Pancreas (tissue), 10 donors: ENCODE results near the gene SLC38A3. TPM values are rescaled to one million over a fixed set of nuclear protein-coding genes. Genes with fewer than 3 reads are reported as not detected.
"Not testable (repeated sequence)": the region's sequence is repeated elsewhere in the genome, so short reads cannot be mapped to it uniquely, and the experiment has no call there.

Experiments
- ATAC-seq, 4 donors: fragments of 200-7000 bp; cut with Tn5 transposase; one replicate each; pipeline versions ENCODE4 v1.8.0 to v1.9.1; 2020; ENCODE audit warnings: mild to moderate bottlenecking in 4 of 4, moderate library complexity in 4 of 4
- DNase-seq, 6 donors: peaks; one replicate each; pipeline ENCODE4 v3.0.0-alpha.2; 2020
- FAIRE-seq: peaks from 2 replicates; lab custom pipeline; 2012; peaks lifted over from hg19 to GRCh38; lab: Jason Lieb, UNC
- H3K27ac ChIP-seq, 4 donors: fragments of 200-600 bp; sonication (generic); 1 replicate in 3 of 4; 2 replicates in 1 of 4; pipeline versions ENCODE4 v1.5.0 to v1.8.0; 2020
- H3K27me3 ChIP-seq, 4 donors: fragments of 200-600 bp; one replicate each; pipeline ENCODE4 v1.8.0; 2021
- H3K36me3 ChIP-seq, 3 donors: fragments of 200-600 bp; sonication (generic) in 1 of 3; one replicate each; pipeline versions ENCODE4 v1.5.0 to v1.8.0; 2020 to 2021
- H3K4me1 ChIP-seq, 3 donors: fragments of 200-600 bp; one replicate each; pipeline ENCODE4 v1.8.0; 2021
- H3K4me3 ChIP-seq, 4 donors: fragments of 200-600 bp; sonication (generic) in 2 of 4; one replicate each; pipeline versions ENCODE4 v1.5.0 to v1.8.0; 2020 to 2021
- H3K9me3 ChIP-seq, 4 donors: fragments of 200-600 bp; one replicate each; pipeline ENCODE4 v1.8.0; 2021
- WGBS, 2 donors: extraction: QIAGEN DNeasy Blood & Tissue Kit; methylation state at CpG; one replicate each; pipeline ENCODE4 v1.1.7; 2013; 5-methylcytosine and 5-hydroxymethylcytosine counted together
- intact Hi-C, 3 donors: fragments of 100-400 bp; cut with DNase I; formaldehyde crosslinking; loops; one replicate each; pipeline versions ENCODE4 v1.11.1 to v1.14.2; 2022
- polyA plus RNA-seq, 2 donors: library from polyadenylated mRNA; stranded (reverse); fragments of 200-250 nt; gene quantifications; one replicate each; pipeline ENCODE4 v1.2.3, GENCODE V29; 2013
- total RNA-seq, 6 donors: library from RNA; stranded (reverse); fragmentation: NEBNext Ultra II Directional in 4 of 6; extraction: Animal tissue kit (Norgen Biotek cat#: 25700) in 4 of 6; gene quantifications; one replicate each; pipeline versions ENCODE4 v1.2.1 to v1.2.4, GENCODE V29; 2021 to 2023
- TF ChIP-seq, protein P1 (sequence below), 4 donors: fragments of 200-600 bp; sonication (generic) in 3 of 4; IDR thresholded peaks; one replicate each; pipeline versions ENCODE4 v1.5.0 to v1.8.0; 2021; ENCODE audit warnings: antibody characterized with exemption in 4 of 4
- donor health status: healthy with polysubstance abuse.
- donor health status: DM: no; HTN: no; CAD: no; lungs with moderate emphysema.
- donor health status: DM: no; HTN: no; CAD: no.
- donor health status: control.
- donor health status: control.
- donor health status: Bipolar disorder and iron deficiency.
- donor health status: DM: yes; HTN: yes; CAD: no.
- donor health status: DM: no; HTN: no; CAD: no.
- donor health status: DM: no; HTN: no; CAD: no.
- donor health status: DM: yes; HTN: yes; CAD: no.

SLC38A3 gene
- total and polyA plus RNA-seq, 8 donors: 21.2 to 57.9 (median 38.0) TPM

GRCh38 chr3:50242381-50242770 is 37.3 kb downstream of the SLC38A3 start:
- Histone ChIP-seq H3K4me3 (no peak overlapping the region), H3K4me1 (peaks cover 5 to 35% (median 12%) of the 10 kb centered on the region in 3 donors), H3K9me3 (no peaks in the 10 kb centered on the region), H3K27me3 (no peaks in the 10 kb centered on the region), H3K27ac (peak overlapping the region in 2 of 4 donors; percentile 80 to 81), H3K36me3 (no peaks in the 10 kb centered on the region)
- DNase-seq (no peak), FAIRE-seq (no peak), ATAC-seq (no peak)
- TF ChIP-seq, protein P1, sequence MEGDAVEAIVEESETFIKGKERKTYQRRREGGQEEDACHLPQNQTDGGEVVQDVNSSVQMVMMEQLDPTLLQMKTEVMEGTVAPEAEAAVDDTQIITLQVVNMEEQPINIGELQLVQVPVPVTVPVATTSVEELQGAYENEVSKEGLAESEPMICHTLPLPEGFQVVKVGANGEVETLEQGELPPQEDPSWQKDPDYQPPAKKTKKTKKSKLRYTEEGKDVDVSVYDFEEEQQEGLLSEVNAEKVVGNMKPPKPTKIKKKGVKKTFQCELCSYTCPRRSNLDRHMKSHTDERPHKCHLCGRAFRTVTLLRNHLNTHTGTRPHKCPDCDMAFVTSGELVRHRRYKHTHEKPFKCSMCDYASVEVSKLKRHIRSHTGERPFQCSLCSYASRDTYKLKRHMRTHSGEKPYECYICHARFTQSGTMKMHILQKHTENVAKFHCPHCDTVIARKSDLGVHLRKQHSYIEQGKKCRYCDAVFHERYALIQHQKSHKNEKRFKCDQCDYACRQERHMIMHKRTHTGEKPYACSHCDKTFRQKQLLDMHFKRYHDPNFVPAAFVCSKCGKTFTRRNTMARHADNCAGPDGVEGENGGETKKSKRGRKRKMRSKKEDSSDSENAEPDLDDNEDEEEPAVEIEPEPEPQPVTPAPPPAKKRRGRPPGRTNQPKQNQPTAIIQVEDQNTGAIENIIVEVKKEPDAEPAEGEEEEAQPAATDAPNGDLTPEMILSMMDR (IDR thresholded peaks at IDR 0.05): no peak
- intact Hi-C loops: no loop called here
- 67 to 76% methylated on average over 3 of the region's 3 CpGs for WGBS, 2 donors

DNA sequence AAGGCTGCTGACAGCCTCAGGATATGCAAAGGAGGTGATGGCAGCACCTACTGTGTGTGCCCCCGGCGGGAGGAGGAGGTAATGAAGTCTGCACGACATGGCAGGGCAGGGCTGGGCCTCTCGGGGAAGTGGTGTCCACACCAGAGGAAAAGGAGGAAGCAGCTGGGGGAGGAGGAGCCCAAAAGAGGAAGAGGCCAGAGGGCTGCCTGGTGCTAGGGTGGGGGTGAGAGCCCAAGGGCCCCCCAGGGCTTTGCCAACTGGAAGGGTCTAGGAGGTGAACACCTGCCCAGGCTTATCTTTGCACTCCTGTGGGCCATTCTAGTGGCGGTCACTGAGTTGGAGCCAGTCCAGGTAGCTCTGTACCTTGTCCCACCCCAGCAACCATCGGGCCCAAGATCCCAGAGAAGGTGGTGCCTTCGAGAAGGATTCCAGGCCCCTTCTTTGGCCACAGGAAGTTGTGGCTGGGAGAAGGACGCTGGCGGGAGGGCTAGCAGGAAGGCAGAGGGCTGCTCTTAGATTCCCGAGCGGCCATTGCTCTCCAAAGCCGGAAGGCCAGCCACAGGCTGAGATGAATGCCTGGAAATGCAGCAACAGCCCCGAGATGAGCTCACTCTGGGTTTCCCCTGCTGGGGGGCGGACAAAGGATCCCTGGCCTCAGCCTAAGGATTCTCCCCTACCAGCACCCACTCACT is 37.9 kb downstream of the SLC38A3 start:
- TF ChIP-seq, protein P1 (IDR thresholded peaks at IDR 0.05): no peak
- WGBS, 2 donors: 53 to 60% methylated on average over 13 to 14 of the region's 14 CpGs
- Histone ChIP-seq H3K27me3 (no peaks in the 10 kb centered on the region), H3K27ac (peak overlapping the region in 3 of 4 donors; percentile 8 to 81 (median 80)), H3K4me3 (no peak overlapping the region), H3K4me1 (peaks cover 5 to 35% (median 11%) of the 10 kb centered on the region in 3 donors), H3K9me3 (no peaks in the 10 kb centered on the region), H3K36me3 (no peaks in the 10 kb centered on the region)
- intact Hi-C loops: no loop called here
- ATAC-seq: peak in 2 of 4 donors; percentile 21 to 22
- DNase-seq: peak in 2 of 6 donors; percentile 69 to 72
- no peak for FAIRE-seq

- Histone ChIP-seq H3K4me1 (peaks cover 5 to 31% (median 6%) of the 10 kb centered on the region in 3 donors), H3K27ac (peak overlapping the region in 3 of 4 donors; percentile 8 to 81 (median 80)), H3K9me3 (no peaks in the 10 kb centered on the region), H3K4me3 (no peak overlapping the region), H3K27me3 (no peaks in the 10 kb centered on the region), H3K36me3 (no peaks in the 10 kb centered on the region)
- DNase-seq (no peak), FAIRE-seq (no peak), ATAC-seq (no peak)
- WGBS, 2 donors: 86 to 91% methylated on average over 4 of the region's 4 CpGs
- intact Hi-C loops: no loop called here
- TF ChIP-seq, protein P1 (IDR thresholded peaks at IDR 0.05): no peak
These were observed 38.4 kb downstream of the SLC38A3 start for GRCh38 chr3:50243543-50243895.

DNA sequence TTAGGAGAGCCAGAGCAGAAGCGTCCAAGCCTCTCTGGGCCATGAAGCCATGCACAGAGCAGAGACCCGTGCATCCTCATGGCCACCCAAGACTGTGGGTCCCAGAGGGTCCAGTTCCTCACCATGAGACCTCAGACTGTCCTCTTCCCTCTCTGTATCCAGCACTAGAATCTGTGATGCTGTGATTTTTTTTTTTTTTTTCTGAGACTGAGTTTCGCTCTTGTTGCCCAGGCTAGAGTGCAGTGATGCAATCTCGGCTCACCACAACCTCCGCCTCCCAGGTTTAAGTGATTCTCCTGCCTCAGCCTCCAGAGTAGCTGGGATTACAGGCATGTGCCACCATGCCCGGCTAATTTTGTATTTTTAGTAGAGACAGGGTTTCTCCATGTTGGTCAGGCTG is 39.7 kb downstream of the SLC38A3 start:
- H3K4me3 ChIP-seq, DNase-seq, H3K27me3 ChIP-seq, FAIRE-seq, ATAC-seq, H3K36me3 ChIP-seq, intact Hi-C loops, H3K9me3 ChIP-seq: not testable (repeated sequence)
- H3K27ac ChIP-seq: peak overlapping the region in 2 of 4 donors; percentile 80 to 81
- 79 to 82% methylated on average over 6 of the region's 6 CpGs for WGBS, 2 donors
- H3K4me1 ChIP-seq: peaks cover 0 to 24% (median 5%) of the 10 kb centered on the region in 3 donors

DNA sequence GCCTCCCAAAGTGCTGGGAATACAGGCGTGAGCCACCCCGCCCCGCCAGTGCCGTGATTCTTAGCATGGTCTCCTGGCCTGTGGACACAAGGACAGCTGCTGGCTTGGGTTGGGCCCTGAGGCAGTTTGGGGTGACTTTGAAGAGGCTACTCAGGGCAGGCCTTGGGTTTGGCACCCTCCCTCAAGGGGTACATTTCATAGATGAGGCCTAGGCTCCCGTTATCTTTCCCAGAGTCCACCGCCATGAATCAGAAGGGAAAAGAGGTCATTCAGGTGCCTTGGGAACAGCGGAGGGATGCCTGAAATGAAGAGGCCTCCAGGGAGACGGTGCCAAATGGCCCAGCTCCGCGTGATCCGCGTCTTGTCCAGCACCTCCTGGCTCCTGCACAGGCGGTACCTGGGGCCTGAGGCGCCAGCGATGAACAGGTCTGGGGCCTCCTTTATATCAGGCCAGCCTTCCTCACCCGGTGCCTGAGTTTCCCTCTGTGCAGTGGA is 40.2 kb downstream of the SLC38A3 start:
- 74 to 80% methylated on average over 16 of the region's 16 CpGs for WGBS, 2 donors
- Histone ChIP-seq H3K4me3 (peak overlapping the region in 1 of 4 donors; percentile 56), H3K9me3 (no peaks in the 10 kb centered on the region), H3K4me1 (peaks cover 0 to 24% (median 5%) of the 10 kb centered on the region in 3 donors), H3K27ac (peak overlapping the region; percentile 18 to 73 (median 56)), H3K36me3 (no peaks in the 10 kb centered on the region), H3K27me3 (no peaks in the 10 kb centered on the region)
- DNase-seq (peak in 1 of 6 donors; percentile 69), ATAC-seq (no peak), FAIRE-seq (no peak)
- intact Hi-C loops: no loop called here
- TF ChIP-seq, protein P1 (IDR thresholded peaks at IDR 0.05): no peak
